ENCODE data around the gene NUAK1.

NUAK1 gene

DNA sequence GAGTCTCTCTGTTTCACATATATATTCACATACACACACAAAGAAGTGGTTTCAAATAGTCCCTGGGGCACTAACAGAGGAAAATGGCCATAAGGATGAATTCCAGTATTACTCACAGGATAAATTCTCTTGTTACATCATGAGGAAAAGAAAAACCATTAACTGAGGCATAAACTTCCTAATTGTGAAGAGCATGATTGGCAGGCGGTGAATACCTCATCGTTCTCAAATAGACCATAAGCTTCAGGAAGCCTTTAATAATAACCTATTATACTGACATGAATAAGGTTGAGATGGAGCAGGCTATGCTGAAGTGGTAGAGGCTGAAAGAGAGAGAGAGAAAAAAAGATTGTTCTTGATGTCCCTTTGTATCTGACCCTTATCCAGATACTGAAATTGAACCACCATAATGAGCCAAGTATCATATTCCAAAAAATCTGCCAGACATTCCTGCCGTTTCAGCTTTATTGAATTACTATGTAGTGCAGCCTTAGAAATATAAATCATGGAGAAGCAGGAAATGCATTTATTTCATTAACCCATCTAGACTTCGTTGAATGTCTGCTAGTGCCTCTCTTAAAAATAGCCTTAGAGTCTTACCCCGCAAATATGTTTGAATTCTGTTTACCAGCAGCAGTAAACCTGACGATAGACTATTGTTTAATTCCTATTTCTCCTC, 86.8 kb downstream of the NUAK1 start:
- no peak for DNase-seq

DNA sequence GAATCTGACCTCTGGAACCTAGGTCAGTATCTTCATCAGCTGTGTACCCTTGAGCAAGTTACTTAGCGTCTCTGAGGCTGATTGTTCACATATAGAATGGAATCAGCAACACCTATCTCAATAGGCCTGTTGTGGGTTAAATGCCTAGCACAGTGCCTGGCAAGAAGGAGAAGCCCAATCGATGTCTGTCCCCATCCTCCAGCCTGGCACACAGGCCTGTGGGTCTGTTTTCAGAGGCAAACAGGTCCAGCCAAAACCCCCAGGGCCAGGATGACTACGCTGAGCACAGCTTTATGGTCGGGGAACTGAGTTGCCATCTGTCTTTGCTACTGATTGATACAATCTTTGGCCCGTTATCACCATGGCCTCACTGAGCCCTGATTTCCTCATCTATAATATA, 89.2 kb downstream of the NUAK1 start:
- no peak for DNase-seq

DNA sequence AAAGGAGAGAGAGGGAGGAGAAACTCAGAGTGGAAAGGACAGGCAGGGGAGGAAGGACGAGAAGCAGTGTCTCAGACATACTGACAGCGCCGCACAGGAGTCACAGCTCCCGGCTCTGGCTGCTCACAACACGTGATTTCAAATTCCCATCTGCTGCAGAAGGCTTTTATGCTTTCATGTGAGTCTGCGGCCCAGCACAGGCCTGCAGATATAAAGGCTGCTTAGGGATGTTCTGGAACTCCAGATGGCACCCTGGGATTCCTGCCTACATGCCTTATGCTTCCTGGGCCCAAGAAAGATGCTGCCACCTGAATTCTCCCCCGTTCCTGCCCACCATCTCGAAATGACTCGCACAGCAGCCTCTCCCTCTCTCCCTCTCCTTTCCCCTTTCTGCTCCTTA, 89.6 kb downstream of the NUAK1 start:
- no peak for DNase-seq

DNA sequence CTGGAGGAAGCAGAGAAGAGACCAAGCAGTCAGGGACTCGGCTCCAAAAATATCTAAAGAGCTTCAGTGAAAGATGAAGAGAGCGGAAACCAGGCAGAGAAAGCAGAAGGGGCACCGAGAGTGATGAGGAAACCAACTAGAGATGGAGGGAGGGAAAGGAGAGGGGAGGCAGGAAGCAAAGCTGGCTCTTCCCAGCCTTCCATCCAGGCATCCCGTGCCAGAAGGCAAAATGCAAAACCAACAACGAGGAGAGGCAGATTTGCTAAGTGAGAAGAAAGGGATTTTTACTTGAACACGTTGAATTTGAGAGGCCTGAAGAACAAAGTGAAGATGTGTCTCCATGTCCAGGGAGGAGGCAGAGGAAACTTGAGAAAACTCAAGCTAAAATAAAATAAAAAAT, 90.1 kb downstream of the NUAK1 start:
- no peak for DNase-seq

DNA sequence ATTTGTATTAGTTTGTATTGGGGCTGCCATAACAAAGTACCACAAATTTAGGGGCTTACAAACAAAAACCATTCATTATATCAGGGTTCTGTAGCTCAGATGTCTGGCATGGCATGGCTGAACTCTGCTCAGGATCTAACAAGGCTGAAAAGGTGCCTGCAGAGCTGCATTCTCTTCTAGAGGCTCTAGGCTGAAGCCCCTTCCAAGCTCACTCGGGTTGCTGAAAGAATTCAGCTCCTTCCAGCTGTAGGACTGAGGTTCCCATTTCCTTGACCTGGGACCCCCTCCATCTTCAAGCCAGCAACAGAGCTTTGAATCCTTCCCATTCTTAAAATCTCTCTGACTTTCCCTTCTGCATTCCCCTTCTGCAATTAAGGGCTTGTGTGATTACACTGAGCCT, 90.7 kb downstream of the NUAK1 start:
- DNase-seq, result no peak

DNA sequence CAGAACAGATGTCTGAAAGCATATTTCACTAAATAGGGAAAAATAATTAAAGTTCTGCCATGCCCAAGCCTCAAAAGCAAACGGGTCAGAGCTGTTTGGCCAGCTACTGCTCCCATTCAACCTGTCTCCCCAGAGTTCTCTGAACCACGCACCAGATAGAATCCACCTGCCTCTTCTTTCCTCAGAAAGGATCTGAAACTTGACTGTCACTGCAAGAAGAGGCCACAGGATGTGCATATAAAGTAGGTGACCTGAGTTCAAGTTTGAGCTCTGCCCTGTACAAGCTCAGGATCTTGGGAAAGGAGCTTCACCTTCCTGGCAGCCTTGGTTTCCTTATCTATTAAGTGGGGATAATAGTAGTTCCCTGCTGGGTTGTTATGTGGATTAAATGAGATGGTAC, 91.8 kb downstream of the NUAK1 start:
- DNase-seq, result no peak

DNA sequence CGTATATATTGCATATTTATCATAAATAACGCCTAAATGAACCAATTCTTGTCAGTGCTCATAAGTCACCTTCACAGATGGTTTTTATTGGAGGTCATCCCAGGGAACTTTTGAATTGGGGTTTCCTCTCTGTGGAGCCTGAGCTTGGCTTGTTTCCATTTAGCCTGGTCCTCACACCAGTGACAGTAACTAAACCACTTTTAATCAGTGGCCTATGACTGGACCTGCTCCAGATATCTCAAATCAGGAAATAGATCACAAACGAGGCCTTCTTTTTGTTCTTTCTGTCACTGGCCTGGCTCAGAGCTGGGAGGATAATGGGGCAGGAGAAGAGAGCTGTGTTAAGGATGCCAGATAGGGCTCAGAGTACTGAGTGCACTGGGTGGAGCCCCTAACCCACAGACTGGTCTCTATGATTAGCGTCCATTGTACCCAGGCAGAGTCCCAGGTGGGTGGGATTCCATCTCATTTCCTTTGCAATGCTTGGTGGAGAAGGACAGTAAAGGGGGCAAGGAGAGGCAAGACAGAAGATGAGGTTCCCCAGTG, 92.4 kb downstream of the NUAK1 start:
- no peak for DNase-seq

DNA sequence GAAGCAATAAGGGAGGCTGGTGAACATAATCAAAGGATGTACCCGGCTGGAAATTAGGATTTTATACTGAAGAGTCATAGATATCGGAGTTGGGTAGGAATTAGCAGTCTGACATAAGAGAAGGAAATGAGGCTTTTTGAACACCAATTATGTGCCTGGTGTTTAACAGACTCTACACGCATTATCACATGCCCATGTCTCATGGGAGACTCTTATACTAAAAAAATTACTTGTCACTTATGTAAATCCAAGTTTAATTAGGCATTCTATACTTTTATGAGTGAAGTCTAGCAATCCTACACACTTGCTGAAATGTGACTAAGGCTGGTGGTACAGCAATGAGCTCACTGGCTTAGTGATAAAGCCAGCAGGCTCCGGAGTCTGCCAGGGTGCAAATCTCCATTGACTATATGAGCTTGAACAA, 93.5 kb downstream of the NUAK1 start:
- no peak for DNase-seq

DNA sequence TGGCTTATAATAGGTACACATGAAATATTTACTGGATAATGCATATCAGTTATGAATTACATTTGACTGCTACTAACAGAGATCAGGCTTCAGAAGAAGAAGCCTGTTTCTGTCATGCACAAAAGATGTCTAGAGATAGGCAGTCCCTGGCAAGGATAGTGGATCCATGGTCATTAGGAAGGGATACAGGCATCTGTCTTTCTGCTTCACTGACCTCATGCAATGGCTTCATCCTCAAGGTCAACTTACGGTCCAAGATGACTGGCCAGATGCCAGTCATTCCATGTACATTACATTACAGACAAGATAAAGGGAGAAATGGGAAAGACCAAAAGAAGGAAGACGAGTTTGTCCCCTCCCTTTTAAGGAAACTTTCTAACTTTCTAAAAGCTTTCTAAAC, 94.0 kb downstream of the NUAK1 start:
- no peak for DNase-seq

DNA sequence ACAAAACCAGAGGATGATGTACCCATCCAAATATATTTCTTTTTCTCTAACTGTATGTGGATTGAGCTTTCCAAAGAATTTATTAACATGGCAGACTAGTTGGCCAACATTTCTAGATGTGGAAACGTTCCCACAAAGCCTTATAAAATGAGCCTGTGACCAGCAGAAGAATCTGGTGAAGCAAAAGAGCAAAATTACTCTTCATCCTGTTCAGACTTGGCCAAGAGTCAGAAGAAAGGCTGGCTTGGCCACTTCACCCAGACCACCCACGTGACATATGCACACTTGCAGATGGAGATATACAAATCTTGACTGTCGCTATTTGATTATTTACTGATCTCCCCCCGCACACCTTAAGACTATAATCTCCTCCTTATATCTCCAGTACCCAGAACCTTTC, 96.7 kb downstream of the NUAK1 start:
- no peak for DNase-seq

DNA sequence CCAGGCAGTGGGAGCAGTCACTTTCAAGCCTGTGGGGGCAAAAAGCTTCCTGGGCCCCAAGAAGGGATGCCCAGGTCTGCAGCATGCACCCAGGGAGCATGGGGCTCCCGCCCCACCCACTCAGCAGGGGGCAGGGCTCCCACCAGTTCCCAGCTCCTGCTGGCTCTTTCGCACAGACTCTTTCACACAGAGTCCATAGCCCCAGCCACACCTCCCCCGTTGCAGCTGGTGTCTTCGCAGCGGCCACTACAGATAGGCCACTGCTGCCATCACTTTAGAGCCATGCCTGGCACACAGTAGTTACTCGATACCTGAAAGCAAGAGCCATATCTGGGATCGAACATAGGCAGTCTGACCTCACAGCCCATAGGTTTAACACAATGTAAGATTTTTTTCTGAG, 98.2 kb downstream of the NUAK1 start:
- DNase-seq, result no peak

DNA sequence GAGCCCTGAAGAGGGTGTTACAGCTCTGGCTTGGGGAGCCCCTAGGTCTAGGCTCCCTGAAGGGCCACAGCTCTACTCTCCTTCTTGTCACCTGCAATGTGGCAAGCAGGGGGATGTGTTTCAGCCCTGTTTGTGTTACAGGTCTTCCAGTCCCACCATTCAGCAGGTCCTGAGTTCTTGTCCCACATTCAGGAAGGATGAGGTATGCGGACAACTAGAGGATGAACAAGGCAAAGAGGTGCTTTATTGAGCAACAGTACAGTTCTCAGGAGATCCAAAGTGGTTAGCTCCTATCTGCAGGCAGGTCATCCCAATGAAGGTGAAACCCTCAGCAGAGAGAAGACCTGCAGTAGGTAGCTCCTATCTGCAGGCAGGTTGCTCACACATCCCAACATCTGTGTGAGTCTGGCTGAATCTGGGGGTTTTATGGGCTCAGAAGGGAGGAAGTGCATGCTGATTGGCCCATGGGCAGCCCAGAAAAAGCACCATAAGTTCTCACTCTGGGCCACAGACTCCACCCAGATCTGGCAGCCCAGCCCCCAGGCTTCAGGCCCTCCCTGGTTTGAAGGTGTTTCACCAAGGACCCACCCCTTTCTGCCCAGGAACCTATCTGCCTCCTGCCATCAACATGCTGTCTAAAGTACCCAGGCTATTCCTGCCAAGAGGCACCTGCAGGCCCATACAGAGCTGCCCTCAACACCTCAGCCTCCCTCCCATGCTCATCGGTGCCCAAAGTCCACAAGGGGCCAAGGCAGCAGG, 98.9 kb downstream of the NUAK1 start:
- no peak for DNase-seq

DNA sequence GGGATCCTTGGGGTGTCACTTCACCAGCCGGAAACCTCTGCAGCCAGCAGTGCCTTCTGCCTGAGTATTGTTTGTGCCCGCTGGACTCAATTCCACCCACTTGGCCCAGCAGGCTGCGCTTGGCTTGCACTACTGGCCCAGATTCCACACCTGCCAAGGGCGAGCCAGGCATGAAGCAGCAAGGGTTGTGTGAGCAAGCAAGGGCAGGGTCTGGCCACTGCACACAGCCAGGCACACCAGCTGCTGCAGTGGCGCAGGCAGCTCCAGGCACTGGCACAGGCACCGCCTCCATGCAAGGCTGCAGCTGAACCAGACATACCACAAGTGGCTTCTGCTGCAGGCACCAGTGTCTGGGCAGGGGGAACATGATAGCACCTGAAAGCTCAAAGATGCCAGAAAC, 99.5 kb downstream of the NUAK1 start:
- no peak for DNase-seq

DNA sequence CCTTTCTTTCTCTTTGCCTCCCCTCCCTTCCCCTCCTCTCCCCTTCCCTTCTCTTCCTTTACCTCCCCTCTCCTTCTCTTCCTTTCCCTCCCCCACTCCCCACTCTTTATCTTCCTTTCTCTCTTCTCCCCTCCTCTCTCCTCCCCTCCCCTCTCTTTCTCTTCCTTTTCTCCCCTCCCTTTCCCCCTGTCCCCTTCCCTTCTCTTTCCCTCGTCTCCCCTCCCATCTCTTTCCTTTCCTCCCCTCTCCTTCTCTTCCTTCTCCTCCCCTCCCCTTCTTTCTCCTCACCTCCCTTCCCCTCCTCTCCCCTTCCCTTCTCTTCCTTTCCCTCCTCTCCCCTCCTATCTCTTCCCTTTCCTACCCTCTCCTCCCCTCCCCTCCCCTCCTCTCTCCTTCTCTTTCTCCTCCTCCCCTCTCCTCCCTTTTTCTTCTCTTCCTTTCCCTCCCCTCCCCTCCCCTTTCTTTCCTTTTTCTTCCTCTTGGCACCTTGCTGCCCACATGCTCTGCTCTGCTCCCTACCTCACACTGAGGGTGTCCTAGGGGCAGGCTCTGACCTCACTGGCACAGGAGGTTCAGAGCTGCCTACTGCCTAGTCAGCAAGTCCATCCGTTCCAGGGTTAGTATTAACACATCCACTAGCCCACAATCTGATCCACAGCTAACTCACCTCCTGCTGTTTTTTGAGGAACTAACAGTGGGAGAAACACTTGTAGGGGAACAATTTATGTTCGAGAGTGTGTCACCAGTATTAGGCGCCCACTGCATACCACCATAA, 101.0 kb downstream of the NUAK1 start:
- no peak for DNase-seq

DNA sequence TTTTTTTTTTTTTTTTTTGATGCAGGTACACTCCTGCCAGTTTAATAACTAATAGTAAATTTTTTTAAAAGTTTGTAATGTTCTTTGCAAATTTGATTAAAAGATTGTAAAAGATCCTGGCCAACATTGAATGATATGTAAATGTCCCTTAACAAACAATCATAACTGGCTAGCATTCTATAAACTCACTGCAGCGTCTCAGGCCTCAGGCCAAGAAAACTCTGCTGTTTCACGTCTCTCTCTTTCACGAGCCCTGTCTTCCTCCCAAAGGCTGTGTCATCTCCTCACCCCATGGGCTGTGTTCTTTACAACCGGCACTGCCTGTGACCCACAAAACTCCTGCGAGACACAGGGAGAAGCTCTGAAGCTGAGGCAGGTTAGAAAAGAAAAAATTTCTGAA, 103.3 kb downstream of the NUAK1 start:
- no peak for DNase-seq

DNA sequence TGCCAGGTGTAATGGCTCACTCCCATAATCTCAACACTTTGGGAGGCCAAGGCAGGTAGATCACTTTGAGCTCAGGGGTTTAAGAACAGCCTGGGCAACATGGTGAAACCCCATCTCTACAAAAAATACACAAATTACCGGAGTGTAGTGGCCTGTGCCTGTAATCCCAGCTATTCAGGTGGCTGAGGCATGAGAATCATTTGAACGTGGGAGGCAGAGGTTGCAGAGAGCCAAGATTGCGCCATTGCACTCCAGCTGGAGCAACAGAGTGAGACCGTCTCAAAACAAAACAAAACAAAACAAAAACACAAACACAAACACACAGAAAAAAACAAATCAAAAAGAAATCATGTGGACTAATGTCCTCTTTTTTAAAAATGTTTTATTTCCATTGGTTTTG, 104.4 kb downstream of the NUAK1 start:
- no peak for DNase-seq

DNA sequence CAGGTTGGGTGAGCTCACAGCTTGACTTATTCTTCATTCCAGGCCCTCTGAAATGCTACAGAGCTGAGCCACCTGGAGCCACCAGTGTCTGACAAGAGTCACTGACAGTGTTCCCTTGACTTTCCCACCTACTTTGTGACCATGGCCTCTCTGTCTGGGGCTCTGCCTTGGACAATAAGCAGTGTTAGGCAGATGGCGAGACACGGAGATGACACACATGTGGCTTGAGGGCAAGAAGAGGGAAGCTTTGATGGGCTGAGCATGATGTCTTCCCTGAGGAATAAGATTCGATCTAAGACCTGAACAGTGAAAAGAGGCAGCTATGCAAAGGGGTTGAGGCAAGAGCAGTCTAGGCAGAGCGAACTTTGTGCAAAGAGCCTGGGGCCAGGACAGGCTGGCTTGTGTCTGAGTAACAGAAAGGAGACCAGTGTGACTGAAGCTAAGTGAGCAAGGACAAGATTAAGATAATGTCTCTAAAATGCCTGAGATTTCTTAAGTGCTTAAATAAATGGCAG, 105.5 kb downstream of the NUAK1 start:
- no peak for DNase-seq

DNA sequence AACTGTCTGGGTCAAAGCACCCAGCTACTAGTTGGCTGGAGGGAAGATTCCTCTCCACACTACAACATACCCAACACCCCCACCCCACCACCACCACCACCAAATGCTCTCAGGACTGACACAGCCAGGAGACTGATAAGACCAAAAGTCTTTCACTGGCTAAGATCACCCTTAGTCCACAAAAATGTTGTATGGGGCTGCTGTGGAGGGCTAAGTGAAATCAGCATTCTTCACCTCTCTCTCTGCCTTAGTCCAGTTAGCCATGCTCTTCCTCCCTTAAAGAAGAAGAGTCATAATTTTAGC, 106.2 kb downstream of the NUAK1 start:
- DNase-seq, result no peak

DNA sequence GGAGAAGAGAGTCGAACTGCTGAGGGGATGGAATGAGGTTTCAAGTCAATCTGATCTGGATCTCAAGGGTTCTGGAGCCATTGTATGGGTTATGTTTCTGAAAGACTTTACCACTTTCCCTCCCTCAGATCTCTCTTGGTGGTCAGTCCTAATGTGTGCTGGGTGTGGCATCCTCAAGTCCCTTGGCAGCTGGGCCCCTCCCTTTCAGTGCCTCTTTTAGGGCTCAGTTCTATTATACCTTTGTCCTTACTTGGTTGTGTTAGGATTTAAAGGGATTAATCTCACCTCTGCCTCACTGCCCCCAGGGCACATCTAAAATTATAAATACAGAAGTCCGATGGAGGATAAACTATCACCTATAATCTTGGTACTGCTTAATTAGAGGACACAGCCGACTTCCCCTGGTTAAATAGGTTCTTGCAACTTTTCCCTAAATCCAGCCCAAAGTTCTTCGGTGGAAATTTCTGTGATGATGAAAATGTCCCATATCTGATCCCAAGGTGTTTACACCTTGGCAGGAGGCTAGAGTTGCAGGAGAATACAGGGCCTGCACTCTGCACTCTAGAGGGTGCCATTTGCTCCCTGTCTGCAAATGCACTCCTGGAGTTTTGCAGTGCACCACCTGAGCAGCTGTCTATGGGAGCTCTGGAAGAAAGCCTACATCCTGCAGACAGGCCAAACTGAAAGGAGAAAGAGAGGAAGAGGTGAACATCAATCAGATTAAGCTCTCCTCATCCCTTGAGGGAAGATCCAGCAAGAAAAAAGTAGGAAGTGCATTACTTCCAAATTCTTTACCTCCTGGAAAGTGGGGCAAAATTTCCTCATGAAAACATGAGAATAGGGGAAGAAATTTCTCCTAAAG, 106.8 kb downstream of the NUAK1 start:
- no peak for DNase-seq

DNA sequence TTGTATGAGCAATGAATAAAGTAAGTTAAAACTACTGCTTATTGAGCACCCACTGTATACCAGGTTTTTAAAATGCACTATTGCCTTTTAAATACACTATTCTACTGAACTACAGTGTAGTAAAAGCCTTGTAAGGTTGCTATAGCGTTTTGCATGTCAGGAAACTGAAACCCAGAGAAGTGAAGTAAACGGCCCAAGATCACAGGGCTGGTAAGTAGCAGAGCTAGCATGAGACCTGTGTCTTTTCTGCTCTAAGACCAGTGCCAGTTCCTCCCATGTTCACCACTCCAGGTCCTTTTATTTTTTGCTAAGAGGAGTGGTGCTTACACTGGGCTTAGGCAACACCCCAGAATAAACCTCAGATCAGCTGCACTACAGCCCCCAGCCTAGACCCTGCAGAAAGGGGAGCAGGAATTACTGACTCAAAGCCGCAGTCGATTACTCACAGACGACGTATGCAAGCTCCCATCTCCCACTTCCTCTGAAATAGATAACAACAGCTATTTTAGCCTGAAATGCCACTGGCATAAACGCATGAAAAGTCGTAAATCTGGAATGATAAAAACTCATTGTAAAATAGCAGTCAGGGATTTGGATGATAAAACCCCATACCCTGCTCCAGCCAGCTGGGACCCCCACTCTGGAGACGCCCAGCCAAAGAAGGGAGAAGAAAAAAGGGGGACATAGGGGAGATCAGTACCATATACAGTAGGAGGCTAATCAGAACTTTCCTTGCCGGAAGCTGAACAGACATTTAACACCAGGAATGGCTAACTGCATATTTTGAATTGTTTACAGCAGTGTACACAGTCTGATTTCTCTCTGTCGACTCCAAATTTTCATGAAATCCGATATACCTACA, 108.3 kb downstream of the NUAK1 start:
- no peak for DNase-seq

DNA sequence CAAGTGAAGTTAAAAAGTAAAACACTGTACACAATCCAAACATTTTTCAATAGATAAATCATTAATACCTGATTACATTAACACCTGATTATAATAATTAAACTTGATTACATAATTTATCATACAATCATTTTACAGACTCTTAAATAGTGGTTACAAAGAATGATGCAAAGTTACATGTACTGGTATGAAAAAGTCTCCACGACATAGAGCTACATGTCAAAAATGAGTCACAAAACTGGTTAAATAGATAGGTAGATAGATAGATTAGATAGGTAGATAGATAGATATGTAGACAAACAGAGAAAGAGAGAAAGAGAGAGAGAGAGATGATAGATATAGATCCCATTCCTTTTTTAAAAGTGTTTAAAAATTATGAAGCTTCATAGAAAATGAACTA, 109.2 kb downstream of the NUAK1 start:
- no peak for DNase-seq

DNA sequence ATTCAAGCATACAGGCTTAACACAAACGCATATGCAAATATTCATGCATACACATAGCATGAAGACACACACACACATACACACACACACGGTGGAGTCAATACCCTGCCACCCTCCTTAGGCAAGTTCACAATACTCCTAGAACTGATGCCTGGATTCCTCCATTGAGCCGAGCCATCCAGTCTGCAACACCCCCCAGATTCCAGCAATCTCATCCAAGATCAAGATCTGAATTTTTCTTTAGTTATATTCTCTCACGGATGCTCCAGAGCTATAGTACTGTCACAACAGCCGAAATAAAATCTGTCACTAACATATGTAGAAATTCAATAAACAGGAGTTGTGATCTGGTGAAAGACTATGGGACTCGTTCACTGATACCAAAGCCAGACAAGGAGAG, 110.8 kb downstream of the NUAK1 start:
- no peak for DNase-seq
